ENCODE results near the gene NOTCH3.

NOTCH3 gene

DNA sequence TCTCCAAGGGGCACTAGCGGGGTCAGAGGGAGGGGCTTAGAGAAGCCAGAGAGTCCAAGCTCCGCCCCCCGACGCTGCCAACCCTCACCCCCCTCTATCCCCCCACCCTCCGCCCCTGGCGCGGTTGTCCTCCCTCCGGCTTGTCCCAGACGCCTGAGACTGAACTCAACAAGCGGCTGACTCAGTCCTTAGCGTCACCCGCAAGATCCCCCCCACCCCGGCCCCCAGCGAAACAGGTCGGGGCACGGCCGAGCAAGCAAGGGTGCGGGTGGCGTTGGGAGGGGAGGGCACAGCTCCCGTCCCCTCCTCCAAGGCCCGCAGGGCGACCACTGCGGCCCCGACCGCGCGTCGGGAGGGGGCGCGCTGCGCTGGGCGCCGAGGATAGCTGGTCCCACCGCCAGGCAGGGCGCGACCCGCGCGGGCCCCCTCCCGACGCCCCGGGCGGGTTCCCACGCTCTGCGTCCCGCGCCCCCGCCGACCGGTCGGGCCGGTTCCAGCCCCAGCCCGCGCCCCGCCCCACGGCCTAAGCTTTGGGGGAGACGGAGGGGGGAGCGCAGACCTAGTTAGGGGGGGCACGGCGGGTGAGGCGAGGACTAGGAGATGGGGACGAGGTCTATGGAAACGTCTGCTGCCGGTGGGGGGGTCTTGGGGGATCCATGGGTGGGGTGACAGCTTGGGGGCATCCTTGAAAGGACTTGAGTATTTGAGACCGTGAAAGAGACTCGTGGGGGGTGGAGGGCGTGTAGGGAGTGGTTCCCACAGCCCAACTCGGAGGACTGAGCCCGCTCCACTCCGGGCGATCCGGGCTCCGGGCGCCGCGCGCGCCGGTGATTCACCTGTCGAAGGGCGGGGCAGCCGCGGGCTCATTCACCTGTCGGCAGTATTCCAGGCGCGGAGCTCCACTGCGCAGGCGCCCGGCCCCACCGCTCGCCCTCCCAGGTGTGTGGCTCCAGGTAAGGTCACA, 5.1 kb downstream of the NOTCH3 start:
- DNase-seq (ENCODE audit: low read depth), result no peak

DNA sequence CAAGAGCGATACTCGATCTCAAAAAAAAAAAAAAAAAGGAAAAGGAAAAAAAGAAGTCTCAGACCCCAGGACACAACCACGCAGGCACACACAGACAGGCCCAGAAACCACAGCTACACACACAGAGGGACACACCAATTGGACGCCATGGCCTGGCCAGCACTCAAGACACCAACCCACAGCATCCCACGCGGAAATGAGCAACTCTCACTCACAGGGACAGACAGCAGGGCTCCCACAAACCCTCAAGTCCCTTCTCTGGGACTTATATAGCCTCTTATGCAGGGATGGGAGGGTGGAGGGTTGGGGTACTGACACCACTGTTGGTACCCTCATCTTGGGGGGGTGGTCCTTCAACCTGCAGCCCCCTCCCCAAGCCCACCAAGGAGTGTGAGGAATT, 5.9 kb downstream of the NOTCH3 start:
- DNase-seq (ENCODE audit: low read depth), result no peak

DNA sequence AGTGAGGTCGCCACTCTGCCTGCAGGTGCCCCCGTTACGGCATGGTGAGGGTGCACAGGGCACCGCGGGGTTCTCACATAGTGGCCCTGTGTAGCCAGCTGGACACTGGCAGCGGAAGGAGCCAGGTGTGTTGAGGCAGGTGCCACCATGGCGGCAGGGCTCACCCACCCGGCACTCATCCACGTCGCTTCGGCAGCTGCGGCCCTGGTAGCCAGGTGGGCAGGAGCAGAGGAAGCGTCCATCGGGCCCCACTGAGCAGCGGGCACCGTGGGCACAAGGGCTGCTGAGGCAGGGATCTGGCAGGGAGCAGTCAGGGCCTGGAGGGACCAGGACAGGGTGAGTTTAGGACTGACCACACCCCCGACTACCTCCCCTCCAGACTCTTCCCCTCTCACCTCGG, 8.8 kb downstream of the NOTCH3 start:
- no peak for DNase-seq (ENCODE audit: low read depth)

DNA sequence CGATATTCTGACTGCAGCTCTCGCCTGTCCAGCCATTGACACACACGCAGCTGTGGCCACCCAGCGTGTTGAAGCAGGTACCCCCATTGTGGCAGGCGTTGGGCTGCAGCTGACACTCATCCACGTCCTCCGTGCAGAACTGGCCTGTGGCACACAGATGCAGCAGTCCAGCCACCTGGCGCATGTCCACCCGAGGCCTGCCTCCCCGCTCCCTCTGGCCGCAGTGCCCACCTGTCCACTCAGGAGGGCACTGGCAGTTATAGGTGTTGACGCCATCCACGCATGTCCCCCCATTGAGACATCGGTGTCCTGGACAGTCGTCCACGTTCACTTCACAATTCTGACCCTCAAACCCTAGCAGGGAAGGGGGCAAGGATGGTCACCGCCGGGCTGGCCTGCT, 9.3 kb downstream of the NOTCH3 start:
- no peak for DNase-seq (ENCODE audit: low read depth)

DNA sequence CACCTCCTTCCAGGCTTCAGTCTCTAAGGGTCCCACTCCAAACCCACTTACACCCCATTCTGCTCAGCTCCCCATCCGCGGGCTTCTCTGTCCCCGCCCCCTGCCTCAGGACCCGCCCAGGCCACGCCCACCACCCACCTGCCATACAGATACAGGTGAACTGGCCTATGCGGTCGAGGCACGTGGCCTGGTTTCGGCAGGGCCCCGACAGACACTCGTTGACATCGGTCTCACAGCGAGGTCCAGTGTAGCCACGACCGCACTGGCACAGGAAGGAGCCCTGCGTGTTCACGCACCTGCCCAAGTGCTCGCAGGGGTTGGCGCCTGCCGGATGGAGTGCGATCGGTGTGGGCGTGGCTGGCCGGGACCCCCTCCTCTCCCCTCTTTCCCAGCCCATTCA, 11.9 kb downstream of the NOTCH3 start:
- no peak for DNase-seq (ENCODE audit: low read depth)

DNA sequence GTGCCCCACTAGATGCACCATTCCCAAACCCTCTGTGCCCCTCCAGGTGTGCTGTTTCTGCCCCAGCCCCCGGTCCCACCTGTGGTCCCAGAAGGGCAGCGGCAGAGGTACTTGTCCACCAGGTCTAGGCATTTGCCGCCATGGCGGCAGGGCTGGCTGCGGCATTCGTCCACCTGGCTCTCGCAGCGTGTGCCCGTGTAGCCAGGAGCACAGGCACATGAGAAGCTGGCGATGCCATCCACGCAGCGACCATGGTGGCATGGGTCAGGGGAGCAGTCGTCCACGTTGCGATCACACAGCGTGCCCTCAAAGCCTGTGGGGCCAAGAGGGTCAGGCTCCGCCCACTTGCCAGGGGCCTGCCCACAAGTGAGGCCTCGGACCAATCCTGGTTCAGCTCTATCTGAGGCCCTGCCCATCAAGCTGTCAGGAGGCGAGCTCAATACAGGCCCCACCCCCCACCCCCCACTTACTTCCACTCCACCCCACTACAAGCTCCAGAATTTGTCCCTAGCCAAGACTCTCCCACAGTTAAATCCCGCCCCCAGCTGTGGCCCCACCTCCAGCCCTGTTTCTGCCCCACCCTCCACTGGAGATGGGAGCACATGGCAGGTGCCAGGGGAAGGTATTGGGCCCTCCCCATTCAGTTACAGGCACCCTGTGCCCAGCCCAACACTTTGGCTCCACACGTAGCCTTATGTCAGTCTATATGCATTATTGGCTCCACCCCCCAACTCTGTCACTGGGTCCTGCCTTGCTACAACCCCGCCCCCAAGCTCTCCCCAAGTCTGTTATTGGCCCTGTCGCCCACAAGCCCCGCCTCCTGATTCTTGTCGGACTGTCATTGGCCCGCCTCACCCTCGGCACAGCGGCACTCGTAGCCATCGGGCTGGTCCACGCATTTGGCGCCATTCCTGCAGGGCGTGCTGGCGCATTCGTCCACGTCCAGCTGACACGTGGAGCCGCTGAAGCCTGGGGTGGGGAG, 13.5 kb downstream of the NOTCH3 start:
- DNase-seq (ENCODE audit: low read depth), result no peak

DNA sequence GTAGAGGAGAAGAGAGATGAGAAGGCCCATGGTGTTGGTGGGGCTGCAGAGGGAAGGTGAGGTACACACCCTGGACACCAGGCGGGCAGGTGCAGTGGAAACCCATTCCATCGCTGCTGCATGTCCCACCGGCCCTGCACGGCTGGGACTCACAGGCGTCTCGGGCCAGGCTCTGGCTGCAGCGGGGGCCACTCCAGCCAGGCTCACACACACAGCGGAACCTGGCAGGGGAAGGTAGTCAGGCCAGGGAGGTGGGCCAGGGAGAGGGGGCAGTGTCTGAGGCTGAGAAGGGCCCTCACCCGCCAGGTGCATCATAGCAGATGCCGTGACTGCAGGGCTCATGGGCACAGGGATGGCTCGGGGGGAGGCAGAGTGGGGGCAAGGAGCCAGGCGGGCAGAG, 15.6 kb downstream of the NOTCH3 start:
- no peak for DNase-seq (ENCODE audit: low read depth)

DNA sequence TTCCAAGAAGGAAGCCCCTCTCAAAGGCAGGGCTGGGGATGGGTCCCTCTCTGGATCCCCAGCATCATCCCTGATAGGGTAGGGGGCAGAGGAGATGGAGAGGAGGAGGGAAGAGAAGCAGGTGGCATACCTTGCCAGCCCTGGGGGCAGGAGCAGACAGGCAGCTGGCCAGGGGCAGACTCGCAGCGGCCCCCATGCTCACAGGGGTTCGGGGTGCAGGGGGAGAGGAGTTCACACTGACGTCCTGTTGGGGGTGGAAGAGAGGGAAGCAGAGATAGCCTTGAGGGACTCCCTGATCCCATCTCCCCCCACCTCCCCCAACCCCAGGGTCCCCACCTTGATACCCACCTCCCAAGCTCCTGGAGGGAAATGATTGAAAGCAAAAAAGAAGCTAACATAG, 16.0 kb downstream of the NOTCH3 start:
- no peak for DNase-seq (ENCODE audit: low read depth)

DNA sequence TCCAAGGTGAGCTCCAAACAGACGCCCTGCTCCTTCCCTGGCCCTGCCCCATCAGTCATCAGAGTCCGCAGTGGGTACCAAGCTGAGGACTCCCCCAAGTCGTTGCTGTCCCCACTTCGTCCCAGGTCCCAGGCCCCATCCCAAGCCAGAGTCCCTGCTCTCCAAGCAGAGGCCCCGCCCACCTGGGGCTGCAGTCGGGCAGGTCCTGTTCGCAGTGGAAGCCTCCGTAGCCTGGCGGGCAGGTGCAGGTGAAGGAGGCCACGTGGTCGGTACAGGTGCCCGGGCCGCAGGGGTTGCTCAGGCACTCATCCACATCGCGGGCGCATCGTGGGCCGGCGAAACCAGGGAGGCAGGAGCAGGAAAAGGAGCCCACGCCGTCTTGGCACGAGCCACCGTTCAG, 19.4 kb downstream of the NOTCH3 start:
- no peak for DNase-seq (ENCODE audit: low read depth)

DNA sequence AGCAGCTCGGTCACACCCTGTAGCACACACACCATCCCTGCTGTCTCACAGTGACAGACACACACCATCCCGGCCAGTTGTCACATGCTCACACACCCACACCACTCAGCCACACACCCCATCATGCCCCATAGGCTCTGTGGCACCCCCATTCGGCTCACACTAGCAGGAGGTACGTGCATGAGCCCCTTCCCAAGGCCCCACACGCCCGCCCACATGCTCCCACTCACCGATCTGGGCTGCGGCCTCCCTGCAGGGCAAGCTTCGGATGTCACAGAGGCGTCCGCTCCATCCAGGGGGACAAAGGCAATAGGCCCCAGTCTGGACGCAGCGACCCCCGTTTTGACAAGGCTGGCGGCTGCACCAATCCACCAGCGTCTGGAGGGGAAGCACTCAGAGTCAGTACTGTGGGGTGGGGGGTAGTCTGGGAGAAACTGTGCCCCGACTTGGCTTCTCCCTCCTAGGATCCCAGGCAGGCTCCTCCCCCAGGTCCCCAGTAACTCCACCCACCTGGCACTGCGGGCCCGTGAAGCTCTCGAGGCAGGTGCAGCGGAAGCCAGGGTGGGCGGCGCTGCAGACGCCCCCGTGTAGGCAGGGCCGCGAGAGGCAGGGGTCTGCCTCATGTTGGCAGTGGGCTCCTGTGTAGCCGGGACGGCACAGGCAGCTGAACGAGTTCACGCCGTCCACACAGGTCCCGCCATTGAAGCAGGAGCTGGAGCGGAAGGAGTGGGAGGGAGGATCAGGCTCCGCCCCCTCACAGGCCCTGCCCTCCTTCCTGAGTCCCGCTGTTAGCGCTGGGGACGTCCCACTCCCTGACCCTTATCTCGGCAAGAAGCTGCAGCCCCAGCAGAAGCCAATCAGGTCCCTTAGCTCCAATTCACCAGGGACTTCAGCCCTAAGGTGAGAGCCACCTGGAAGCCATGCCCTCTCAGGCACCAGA, 20.1 kb downstream of the NOTCH3 start:
- no peak for DNase-seq (ENCODE audit: low read depth)

DNA sequence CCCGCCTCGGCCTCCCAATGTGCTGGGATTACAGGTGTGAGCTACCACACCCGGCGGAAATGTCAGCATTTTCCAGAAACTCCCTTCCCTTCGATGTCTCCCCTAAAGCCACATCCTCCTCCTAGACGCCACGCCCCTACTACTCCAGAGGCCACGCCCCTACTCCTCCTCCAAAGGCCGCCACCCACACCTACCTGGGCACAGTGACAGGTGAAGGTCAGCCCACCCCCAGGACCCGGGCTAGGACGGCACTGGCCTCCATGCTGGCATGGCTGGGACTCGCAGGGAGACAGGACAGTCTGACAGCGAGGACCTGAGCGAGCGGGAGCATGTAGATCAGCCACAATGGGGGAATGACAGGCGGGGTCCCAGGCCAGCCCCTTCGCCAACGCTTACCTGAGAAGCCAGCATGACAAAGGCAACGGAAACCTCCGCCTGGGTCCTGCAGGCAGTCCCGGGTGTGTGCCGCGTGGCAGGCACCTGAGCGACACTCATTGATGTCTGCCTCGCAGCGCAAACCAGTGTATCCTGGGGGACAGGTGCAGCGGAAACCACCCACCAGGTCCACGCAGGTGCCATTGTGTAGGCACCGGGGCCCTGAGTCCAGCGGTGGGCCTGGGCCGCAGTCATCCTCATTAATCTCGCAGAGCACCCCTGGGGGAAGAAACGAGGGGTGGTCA, 22.0 kb downstream of the NOTCH3 start:
- DNase-seq (ENCODE audit: low read depth), result no peak

DNA sequence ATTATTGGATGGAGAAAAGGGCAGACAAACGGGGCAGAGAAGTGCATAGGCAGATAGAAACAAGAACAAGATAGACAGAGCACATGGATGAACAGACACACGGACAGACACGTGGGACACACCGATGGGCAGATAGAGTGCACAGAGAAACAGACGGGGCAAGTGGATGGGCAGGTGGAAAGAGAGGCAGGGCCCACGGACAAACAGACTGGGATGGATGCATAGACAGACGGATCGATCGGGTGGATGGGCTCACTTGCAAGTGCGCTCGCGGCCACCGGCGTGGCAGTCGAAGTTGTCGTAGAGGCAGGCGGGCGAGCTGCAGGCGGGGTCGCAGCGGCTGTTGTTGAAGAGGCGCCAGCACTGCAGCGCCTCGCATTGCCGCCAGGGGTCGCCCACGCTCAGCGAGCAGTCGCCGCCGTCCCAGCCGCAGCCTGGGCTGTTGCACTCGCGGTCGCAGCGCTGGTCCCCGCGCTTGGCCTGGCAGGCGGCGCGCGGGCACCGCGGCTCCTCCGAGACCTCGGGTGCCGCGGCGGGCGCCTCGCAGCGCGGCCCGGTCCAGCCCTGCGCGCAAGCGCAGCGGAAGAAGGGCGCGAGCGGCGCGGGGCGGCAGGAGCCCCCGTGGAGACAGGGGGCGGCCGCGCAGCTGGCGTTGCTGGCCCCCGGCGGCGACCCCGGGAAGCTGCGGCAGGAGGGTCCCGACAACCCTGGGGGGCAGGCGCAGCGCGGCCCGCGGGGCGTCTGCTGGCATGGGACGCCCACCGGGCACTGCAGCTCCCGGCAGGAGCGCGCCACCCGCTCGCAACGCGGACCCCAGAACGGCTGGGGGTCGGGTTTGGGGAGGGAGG, 23.3 kb downstream of the NOTCH3 start:
- DNase-seq (ENCODE audit: low read depth), result peak; percentile 65

DNA sequence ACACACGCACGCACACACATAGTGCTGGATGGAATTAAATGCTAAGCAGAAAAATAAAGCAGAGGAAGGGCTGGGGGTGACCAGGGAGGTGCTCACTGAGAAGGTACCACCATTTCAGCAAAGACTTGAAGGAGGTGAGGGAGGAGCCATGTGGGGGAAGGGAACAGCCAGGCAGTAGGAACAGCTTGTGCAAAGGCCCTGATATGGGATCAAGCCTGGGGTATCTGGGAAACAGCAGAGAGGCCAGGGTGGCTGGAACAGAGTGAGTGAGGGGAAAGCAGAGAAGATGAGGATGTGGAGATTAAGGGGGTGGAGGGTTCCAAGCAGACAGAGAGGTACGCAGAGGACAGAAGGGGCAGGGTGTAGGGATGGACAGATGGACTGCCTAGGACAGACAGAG, 25.2 kb downstream of the NOTCH3 start:
- no peak for DNase-seq (ENCODE audit: low read depth)

DNA sequence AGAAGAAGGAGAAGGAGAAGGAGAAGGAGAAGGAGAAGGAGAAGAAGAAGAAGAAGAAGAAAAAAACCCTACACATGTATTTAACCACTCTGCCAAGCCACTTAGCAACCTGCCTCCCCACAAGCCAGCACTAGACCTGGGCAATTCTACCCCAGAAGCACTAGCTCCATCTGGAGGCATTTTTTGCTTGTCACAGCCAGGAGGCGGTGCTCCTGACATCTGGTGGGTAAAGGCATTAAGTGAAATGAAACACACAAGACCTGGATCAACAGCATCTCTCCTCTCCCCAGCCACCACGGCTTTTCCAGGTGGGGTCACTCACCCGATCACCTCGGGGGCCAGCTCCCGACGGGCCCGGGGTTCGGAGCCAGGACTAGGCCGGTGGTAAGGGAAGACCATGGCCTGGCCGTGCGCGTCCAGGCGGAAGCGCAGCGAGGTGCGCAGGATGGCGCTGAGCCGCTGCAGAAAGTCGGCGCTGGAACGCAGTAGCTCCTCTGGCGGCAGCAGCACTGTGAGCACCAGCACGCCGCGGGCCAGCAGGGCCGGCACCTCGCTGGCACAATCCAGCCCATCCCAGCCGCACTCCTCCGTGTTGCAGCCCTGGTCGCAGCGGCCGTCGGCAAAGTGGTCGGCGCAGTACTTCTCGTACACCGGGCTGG, 26.9 kb downstream of the NOTCH3 start:
- no peak for DNase-seq (ENCODE audit: low read depth)

DNA sequence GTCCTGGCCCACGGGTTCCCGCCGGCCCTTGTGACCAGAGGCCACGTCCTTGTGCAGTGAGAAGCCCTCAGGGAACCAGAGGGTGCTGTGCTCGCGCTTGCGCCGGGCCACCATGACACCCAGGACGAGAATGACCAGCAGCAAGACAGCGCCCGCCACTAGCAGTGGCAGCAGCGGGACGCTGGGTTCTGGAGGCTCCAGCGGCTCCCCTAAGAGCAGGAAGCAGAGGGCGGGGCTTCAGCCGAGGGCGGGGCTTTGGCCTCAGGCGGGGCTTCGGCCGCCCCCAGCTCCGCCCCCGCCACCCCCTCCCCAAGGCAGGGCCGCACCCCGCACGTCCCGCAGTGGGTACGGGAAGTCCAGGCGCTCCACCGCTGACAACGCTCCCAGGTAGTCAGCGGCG, 30.4 kb downstream of the NOTCH3 start:
- DNase-seq (ENCODE audit: low read depth), result no peak

DNA sequence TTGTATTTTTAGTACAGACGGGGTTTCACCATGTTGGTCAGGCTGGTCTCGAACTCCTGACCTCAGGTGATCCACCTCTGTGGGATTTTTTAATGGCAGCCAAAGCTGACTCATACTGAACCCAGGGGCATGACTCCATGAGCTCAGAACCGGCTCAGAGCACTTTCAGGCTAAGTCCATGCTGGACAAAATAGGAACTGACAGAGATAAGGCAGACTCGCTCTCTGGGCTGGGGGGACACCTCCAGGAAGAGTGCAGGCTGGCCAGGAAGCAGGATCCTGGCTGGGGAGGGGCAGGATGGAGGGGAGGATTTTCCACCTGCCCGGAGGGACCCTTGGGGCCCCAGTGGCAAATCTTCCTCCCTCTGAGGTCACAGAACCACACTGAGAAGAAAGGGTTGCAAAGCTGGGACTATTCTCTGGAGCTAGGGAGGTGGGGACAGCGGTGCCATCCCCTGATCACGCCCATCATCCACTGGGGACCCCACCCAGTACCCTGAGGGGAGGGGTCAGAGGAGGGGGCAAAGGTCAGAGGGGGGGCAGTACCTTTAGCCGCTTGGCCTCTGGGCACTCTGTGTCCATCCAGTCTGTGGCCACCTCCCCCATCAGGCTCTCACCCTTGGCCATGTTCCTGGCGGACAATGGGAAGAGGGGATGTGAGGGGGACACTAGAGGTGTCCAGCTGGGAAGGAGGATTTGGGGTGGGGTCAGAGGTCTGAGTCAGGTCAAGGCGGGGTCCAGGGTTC, 31.1 kb downstream of the NOTCH3 start:
- DNase-seq (ENCODE audit: low read depth), result no peak

DNA sequence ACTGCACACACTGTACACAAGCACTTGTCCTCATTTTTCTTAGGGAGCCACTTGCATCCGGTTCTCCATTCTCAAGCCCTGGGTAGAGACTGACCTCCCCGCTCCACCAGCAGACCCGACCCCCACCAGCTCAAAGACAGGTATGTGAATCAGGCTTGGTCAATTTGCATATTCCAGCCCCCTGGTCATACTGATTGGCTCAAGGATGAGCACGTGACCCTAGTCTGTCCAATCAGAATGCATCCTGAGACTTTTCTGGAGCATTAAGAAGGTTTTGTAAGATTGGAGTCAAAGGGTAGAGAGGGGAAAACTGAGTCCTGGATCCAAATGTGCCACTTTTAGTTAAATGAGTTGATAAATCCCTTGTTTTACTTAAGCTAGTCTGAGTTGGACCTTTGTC, 34.1 kb downstream of the NOTCH3 start:
- DNase-seq (ENCODE audit: low read depth), result no peak

DNA sequence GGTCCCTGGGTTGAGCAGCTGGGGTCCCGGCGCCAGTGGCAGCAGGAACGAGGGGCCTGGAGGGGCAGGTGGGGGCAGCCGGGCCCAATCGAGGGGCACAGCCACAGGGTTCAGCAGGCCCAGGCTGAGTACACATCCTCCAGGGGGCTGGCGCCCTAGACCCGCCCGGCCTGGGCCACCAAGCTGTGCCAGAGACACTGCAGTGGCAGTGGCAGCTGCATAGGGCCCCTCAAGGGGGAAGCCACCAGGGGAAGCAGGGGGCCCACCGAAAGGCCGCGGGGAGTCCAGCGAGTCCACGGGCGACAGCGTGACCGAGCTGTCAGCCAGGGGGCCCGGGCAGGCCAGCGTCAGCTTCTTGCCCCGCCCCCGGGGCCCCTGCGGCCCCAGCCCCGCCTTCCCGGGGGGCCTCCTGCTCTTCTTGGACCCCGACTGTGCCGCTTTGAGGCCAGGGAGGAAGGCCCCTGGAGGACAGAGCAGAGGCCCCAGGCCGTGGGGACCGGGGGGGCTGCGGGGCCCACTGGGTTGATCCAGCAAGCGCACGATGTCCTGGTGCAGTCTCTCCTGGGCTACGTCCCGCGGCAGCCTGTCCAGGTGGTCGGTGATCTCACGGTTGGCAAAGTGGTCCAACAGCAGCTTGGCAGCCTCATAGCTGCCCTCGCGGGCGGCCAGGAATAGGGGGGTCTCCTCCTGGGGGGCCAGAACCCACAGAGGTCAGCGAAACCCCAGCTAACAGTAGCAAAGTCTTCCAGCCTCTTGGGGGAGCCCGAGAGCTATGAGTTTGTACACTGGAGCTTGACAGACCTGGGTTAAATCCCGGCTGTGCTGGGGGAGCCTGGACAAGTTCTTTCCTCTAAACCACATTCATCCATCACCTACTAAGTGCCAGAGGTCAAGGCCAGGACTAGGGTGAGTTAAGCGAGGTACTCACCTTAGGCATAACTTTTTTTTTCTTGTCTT, 39.5 kb downstream of the NOTCH3 start:
- no peak for DNase-seq (ENCODE audit: low read depth)

Measured in stimulated activated CD8-positive, alpha-beta memory T cell treated with anti-CD3 and anti-CD28 coated beads, Interleukin-15, amount 100 ng/mL, for 1 hour (primary cell).